Breast epithelium (tissue), 3 donors: ENCODE results near the gene ERN1.

Experiments used
- CTCF ChIP-seq, 3 donors: fragments of 450-650 bp; IDR thresholded peaks; one replicate each; pipeline ENCODE4 v1.5.1; 2016 to 2017; ENCODE audit warnings: antibody characterized with exemption in 3 of 3, mild to moderate bottlenecking in 3 of 3, moderate library complexity in 3 of 3
- POLR2A ChIP-seq: fragments of 450-650 bp; IDR thresholded peaks from one replicate; pipeline ENCODE4 v1.6.1; 2016; ENCODE audit warnings: antibody characterized with exemption, mild to moderate bottlenecking, moderate library complexity
- POLR2AphosphoS5 ChIP-seq, 3 donors: sonication (generic); formaldehyde crosslinking; IDR thresholded peaks; one replicate each; pipeline ENCODE4 v1.6.1; 2017; ENCODE audit warnings: antibody characterized with exemption in 3 of 3

- TF ChIP-seq CTCF (IDR thresholded peaks at IDR 0.05) (no peak), POLR2AphosphoS5 (IDR thresholded peaks at IDR 0.05) (no peak), POLR2A (no peak)
Measured at GRCh38 chr17:64075913-64076312, 54.0 kb downstream of the ERN1 start.
